ENCODE measurements around the gene SORCS2.

GRCh38 chr4:7663075-7663541, 470.8 kb downstream of the SORCS2 start:
- TF ChIP-seq EZH2phosphoT487 (IDR thresholded peaks at IDR 0.05; ENCODE audit: insufficient read depth, low read depth) (no peak), EZH2 (IDR thresholded peaks at IDR 0.05; ENCODE audit: insufficient read depth, poor library complexity, severe bottlenecking) (no peak)

All from GM23248 (cell line).